ENCODE measurements around the gene PVALEF.

The PVALEF gene

DNA sequence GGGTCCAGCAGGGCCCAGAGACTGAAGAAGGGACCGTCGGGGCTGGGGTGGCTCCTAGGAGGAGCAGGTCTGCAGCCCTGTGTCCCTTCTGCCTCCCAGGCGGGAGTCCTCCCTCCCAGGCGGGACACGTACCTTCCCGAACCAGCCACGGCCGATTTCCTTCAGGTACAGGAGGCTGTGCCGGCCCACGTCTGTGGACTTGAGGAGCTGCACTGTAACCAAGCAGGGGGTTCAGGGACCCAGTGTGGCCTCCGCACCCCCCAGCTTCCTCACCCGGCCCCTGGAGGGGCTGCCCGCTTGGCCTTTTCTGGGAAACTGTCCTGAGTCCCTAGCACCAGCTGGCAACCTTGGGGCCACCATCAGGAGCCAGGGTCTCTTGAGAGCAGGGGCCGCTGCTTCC, 37.0 kb upstream of the PVALEF start:
- no peak for DNase-seq (ENCODE audit: extremely low read depth in 1 of 2, low read depth in 1 of 2)

DNA sequence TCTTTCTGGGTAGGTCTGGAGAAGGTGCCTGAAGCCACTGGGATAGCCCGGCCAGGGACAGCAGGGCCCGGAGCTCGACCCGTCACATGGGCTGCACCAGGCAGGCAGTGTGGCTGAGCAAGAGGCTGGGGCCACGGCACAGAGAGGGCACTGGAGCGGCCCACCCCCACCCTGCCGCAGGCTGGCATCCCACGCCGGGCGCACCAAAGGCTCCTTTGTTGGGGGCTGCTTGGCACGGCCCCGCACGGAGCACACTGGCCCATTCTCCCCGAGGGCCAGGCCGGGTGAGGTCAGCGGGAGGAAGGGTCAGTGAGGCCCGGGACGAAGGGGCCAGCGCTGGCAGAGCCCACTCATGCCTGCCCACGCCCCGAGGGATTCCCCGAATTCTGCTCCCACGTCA, 36.5 kb upstream of the PVALEF start:
- no peak for DNase-seq (ENCODE audit: extremely low read depth in 1 of 2, low read depth in 1 of 2)

GRCh38 chr17:81129289-81129688, 36.0 kb upstream of the PVALEF start:
- no peak for DNase-seq (ENCODE audit: extremely low read depth in 1 of 2, low read depth in 1 of 2)

DNA sequence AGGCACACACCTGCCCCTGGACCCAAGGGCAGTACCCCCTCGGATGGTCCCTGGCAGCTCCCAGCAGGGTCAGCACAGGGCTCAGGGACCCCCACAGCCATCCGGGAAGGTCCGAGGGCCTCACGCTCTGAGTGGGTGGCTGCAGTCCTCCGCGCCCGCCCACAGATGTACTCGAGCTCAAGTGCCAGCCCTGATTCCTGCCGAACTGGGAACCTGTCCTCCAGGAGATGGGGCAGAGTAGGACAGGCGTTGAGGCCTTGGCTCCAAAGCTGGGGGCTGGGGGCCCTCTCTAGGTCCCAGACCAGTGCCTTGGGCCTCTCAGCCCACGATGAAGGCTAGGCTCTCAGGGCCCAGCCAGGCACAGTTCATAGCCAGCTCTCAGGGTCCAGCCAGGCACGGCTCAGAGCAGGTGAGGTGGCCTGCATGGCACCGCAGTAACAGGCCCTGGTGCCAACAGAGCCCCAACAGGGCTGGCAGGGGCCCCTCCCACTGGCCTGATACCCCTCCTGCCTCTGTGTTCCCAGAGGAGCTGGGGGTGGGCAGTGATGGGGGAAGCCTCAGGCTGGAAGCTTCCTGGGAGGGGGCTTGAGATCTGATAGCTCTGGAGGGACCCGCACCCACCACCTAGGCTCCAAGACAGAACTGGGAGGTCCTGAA, 35.5 kb upstream of the PVALEF start:
- no peak for DNase-seq (ENCODE audit: extremely low read depth in 1 of 2, low read depth in 1 of 2)

GRCh38 chr17:81130385-81131361, 34.6 kb upstream of the PVALEF start:
- no peak for DNase-seq (ENCODE audit: extremely low read depth in 1 of 2, low read depth in 1 of 2)

GRCh38 chr17:81131486-81132196, 33.7 kb upstream of the PVALEF start:
- no peak for DNase-seq (ENCODE audit: extremely low read depth in 1 of 2, low read depth in 1 of 2)

DNA sequence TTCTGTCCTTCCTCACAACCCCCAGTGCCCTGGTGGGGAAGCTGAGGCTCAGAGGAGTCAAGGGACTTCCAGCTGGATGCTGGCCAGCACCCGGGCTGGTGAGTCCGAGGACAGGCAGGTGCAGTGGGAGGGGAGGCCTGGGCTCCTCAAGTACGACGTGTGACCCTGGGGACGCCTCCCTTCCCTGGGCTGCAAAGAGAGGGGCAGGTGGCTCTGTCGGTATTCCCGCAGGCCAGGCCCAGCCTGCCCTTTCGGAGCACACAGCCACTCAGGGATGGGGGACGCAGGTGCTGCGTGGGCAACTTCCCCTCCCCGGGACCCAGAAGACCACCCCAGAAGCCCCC, 33.1 kb upstream of the PVALEF start:
- DNase-seq (ENCODE audit: extremely low read depth in 1 of 2, low read depth in 1 of 2) = no peak

DNA sequence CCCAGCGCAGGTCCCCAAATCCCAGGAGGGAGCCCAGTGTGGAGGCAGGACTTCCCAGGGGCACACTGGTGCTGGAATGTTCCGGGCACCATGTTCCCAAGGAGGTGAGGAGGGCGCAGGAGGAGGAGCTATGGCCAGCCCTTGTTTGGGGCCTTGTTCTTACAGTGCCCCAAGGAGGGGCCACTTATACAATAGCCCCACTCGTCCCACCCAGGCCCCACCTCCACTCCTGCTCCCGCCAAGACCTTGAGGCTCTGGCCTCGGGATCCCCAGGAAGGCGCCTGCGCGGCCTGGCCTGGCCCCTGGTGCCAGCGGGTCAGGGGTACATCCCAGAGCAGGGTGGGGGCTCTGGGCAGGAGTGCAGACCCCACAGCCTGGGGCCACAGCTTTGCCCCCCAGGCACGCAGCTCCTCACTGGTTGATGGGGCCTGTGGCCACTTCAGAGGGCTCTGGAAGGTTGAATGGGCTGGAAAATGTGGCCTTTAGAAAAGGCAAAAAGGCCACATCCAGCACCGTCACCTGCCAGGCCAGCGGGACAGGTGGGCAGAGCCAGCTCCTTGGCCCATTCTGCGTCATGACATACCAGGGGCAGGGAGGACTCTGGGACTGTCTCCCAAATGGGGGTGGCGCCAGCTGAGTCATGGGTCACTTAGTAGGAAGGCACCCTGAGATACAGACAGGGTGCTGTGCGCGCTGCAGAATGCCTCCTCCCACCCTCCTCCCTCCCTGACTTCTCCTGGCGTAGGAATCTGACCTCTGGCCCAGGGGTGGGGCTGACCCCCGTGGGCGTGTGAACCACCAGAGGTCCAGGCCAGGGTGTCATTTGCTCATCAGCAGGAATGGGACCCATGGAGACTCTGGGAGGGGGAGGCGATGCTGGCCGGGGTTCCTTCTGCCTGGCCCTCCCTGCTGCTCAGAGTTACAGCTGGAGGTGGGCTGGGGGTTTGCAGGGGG, 32.3 kb upstream of the PVALEF start:
- DNase-seq (ENCODE audit: extremely low read depth in 1 of 2, low read depth in 1 of 2) = no peak

- no peak for DNase-seq (ENCODE audit: extremely low read depth in 1 of 2, low read depth in 1 of 2)
Measured at GRCh38 chr17:81134064-81134781, 31.1 kb upstream of the PVALEF start.

GRCh38 chr17:81135505-81136278, 29.6 kb upstream of the PVALEF start:
- DNase-seq (ENCODE audit: extremely low read depth in 1 of 2, low read depth in 1 of 2) = no peak

- DNase-seq (ENCODE audit: extremely low read depth in 1 of 2, low read depth in 1 of 2) = no peak
Measured at GRCh38 chr17:81136366-81136765, 28.9 kb upstream of the PVALEF start.

DNA sequence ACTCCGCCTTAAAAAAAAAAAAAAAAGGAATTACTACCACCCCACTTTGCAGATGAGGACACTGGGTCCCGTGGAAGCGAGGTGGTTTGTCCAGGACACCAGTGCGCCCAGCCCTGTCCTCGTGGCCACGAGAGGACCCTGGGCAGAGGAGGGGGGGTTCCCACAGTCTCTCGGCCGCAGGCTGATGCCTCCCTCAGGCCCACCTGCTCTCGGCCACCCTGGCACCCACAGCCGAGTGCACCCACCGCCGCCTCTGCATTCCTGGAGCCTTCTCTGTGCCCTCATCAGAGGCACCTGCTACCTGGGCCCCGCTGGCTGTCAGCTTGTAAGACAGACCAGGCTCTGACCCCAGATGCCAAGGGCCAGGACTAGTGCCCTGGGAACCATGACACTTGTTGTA, 28.1 kb upstream of the PVALEF start:
- DNase-seq (ENCODE audit: extremely low read depth in 1 of 2, low read depth in 1 of 2) = no peak

GRCh38 chr17:81138083-81138482, 27.2 kb upstream of the PVALEF start:
- no peak for DNase-seq (ENCODE audit: extremely low read depth in 1 of 2, low read depth in 1 of 2)

DNA sequence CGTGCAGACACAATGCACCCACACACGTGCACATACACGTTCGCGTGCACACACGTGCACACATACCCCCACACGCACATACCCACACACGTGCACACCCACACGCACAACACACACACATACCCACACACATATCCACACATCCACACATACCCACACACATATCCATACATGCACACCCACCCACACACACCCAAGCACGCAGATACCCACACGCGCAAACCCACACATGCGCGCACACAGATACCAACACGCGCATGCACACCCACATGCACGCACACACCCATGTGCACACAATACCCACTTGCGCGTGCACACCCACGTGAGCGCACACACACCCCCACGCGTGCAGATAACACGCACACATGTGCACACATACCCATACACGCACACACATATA, 26.8 kb upstream of the PVALEF start:
- no peak for DNase-seq (ENCODE audit: extremely low read depth in 1 of 2, low read depth in 1 of 2)

DNA sequence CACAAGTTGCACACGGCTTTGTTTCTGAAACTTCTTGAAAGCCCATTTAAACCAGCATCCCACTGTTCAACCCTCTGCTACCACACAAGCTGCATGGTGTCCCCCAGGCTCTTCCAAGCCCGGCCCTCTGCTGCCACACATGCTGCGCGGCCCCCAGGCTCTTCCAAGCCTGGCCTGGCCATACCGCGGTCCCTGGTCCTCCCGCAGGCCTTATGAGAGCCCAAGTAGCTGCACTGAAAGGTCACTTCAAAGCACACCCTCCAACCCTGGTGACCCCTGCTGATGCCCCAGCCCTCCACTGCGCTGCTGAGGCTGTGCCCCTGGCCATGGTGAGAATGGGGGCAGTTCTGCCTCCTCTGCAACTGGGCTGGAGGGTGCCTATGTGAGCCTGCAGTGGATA, 25.9 kb upstream of the PVALEF start:
- DNase-seq (ENCODE audit: extremely low read depth in 1 of 2, low read depth in 1 of 2) = no peak

DNA sequence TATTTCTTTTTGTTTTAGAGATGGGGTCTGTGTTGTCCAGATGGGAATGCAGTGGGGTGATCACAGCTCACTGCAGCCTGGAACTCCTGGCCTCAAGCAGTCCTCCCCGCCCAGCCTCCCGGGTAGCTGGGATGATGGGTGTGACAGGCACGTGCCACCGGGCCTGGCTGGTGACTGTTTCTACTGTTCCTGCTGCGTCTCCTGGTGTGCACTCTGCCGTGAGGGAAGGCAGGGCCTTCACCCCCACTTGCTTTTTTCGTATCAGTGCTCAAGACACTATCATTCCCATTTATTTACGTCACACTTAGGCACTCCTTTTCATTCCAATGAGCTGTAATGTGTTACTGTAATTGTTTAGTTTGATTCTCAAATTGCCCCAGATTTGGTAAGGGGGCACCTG, 25.3 kb upstream of the PVALEF start:
- DNase-seq (ENCODE audit: extremely low read depth in 1 of 2, low read depth in 1 of 2) = no peak

- no peak for DNase-seq (ENCODE audit: extremely low read depth in 1 of 2, low read depth in 1 of 2)
Measured at GRCh38 chr17:81140695-81141094, 24.6 kb upstream of the PVALEF start.

DNA sequence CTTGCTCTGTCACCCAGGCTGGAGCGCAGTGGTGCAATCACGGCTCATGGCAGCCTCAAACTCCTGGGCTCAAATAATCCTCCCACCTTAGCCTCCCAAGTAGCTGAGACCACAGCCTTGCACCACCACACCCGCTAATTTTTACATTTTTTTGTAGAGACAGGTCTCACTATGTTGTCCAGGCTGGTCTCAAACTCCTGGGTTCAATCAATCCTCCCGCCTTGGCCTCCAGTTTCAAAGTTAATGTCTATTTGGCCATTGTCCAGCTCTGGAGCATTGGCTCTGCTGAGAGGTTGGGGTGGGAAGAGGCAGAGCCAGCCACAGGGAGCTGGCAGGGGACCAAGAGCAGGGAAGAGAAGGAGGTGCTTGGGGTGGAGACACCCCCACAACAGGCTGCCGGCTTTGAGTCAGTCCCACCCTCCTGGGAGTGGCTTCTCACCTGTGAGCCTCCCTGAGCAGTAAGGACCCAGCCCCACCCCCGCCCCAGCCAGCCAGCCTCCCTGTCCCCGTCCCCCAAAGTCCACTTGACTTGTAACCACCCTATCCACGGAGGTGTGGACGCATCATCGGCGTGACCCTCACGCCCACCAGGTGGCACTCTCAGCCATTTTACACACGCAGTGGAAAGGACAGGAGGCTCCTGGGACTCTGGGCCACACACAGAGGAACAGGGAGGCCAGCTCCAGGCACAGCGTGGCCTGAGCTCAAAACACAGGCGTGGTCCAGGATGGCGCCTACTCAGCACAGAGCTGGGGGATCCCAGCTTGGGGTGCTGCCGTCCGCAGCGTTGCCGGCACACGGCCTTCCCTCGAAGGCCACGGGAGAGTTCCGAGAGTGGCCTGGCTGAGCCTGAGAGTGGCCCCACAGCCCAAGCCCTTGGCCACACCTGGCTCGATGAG, 22.8 kb upstream of the PVALEF start:
- peak in 1 of 2 donors; percentile 37 for DNase-seq (ENCODE audit: extremely low read depth in 1 of 2, low read depth in 1 of 2)

Data from activated CD8-positive, alpha-beta memory T cell treated with anti-CD3 and anti-CD28 coated beads for 1 hour (primary cell).